HepG2 (cell line): ENCODE measurements around the gene CDK5RAP2. TPM values are rescaled to one million over a fixed set of nuclear protein-coding genes. Genes with fewer than 3 reads are reported as not detected.
A peak's percentile ranks its signal among the peaks of the same experiment; 100 is the strongest.

Experiments
- CENPT ChIP-seq: sonication (generic); formaldehyde crosslinking; IDR thresholded peaks from 2 replicates; pipeline ENCODE4 v1.8.0; 2022; ENCODE audit warnings: low read depth, mild to moderate bottlenecking, moderate library complexity, missing genetic modification reagents
- GFI1 ChIP-seq: sonication (generic); formaldehyde crosslinking; IDR thresholded peaks from 2 replicates; pipeline ENCODE4 v1.5.0; 2020; ENCODE audit warnings: missing genetic modification reagents, mild to moderate bottlenecking, borderline replicate concordance
- HOXA5 ChIP-seq: sonication (generic); formaldehyde crosslinking; IDR thresholded peaks from 2 replicates; pipeline ENCODE4 v1.4.0; 2020; ENCODE audit warnings: missing genetic modification reagents
- KDM2A ChIP-seq: sonication (generic); formaldehyde crosslinking; IDR thresholded peaks from 2 replicates; pipeline ENCODE4 v1.4.0; 2020; ENCODE audit warnings: low read depth, missing genetic modification reagents, borderline replicate concordance
- KLF12 ChIP-seq: sonication (generic); formaldehyde crosslinking; IDR thresholded peaks from 2 replicates; pipeline ENCODE4 v1.4.0; 2020; ENCODE audit warnings: missing genetic modification reagents, borderline replicate concordance
- KMT2B ChIP-seq: IDR thresholded peaks from 2 replicates; pipeline ENCODE4 v1.6.1; 2016; ENCODE audit warnings: missing genetic modification reagents, missing compliant biosample characterization
- NCOA1 ChIP-seq: sonication (generic); formaldehyde crosslinking; IDR thresholded peaks from 2 replicates; pipeline ENCODE4 v1.9.0; 2021; ENCODE audit warnings: missing genetic modification reagents
- PTBP1 ChIP-seq: fragments of 200-400 bp; formaldehyde crosslinking; IDR thresholded peaks from 2 replicates; pipeline ENCODE4 v1.6.1; 2018; ENCODE audit warnings: low read length, low read depth; ENCODE audit not compliant: poor library complexity, severe bottlenecking
- RXRB ChIP-seq: IDR thresholded peaks from 2 replicates; pipeline ENCODE4 v1.6.1; 2016; ENCODE audit warnings: borderline replicate concordance, missing genetic modification reagents, missing compliant biosample characterization
- SP2 ChIP-seq: sonication (generic); formaldehyde crosslinking; IDR thresholded peaks from 2 replicates; pipeline ENCODE4 v1.5.1; 2020; ENCODE audit warnings: mild to moderate bottlenecking, missing genetic modification reagents
- THRA ChIP-seq: sonication (generic); formaldehyde crosslinking; IDR thresholded peaks from 2 replicates; pipeline ENCODE4 v1.4.0; 2020; ENCODE audit warnings: missing genetic modification reagents, borderline replicate concordance
- UBTF ChIP-seq: sonication (generic); formaldehyde crosslinking; IDR thresholded peaks from 2 replicates; pipeline ENCODE4 v1.4.0; 2020; ENCODE audit warnings: mild to moderate bottlenecking, missing genetic modification reagents
- YEATS2 ChIP-seq: sonication (generic); formaldehyde crosslinking; IDR thresholded peaks from 2 replicates; pipeline ENCODE4 v1.4.0; 2020; ENCODE audit warnings: missing genetic modification reagents, borderline replicate concordance
- ZNF256 ChIP-seq: sonication (generic); formaldehyde crosslinking; conservative IDR thresholded peaks from 2 replicates; pipeline ENCODE4 v1.4.0; 2020; ENCODE audit warnings: missing genetic modification reagents
- ZNF280D ChIP-seq: sonication (generic); formaldehyde crosslinking; IDR thresholded peaks from 2 replicates; pipeline ENCODE4 v1.5.1; 2020; ENCODE audit warnings: mild to moderate bottlenecking, missing genetic modification reagents
- polyA plus RNA-seq, 8 experiments: library from polyadenylated mRNA; depleted of rRNA in 3 of 8; stranded (reverse) in 7 of 8; unstranded in 1 of 8; fragments of >200 nt; fragmentation: Illumina TruSeq in 4 of 8; extraction: Trizol in 4 of 8; gene quantifications; 2 replicates each; pipeline versions ENCODE4 v1.2.1 to v1.2.3, GENCODE V29; 2011 to 2016; ENCODE audit warnings: low read depth in 4 of 8, missing spikeins in 1 of 8, mixed read lengths in 1 of 8; ENCODE audit not compliant: insufficient read depth in 1 of 8
- total RNA-seq, 5 experiments: library from RNA; depleted of rRNA; stranded (reverse); fragments of >200 nt; fragmentation: Illumina TruSeq; extraction: Trizol; gene quantifications; 2 replicates each; pipeline ENCODE4 v1.2.3, GENCODE V29; 2016; ENCODE audit warnings: low read depth in 1 of 5
- TF ChIP-seq, protein P1 (sequence below): sonication (generic); formaldehyde crosslinking; IDR thresholded peaks from 2 replicates; pipeline ENCODE4 v1.8.0; 2022; ENCODE audit warnings: missing genetic modification reagents, mild to moderate bottlenecking, moderate library complexity, borderline replicate concordance
- TF ChIP-seq, protein P2 (sequence below): IDR thresholded peaks from 2 replicates; pipeline ENCODE4 v1.6.1; 2016; ENCODE audit warnings: mild to moderate bottlenecking, missing biosample characterization, missing genetic modification reagents

Gene CDK5RAP2
- total and polyA plus RNA-seq, 2 of the 13 experiments (the other 11 are each of a cell fraction or from before 2014, with no cell fraction given): 31.8 to 42.2 TPM

DNA sequence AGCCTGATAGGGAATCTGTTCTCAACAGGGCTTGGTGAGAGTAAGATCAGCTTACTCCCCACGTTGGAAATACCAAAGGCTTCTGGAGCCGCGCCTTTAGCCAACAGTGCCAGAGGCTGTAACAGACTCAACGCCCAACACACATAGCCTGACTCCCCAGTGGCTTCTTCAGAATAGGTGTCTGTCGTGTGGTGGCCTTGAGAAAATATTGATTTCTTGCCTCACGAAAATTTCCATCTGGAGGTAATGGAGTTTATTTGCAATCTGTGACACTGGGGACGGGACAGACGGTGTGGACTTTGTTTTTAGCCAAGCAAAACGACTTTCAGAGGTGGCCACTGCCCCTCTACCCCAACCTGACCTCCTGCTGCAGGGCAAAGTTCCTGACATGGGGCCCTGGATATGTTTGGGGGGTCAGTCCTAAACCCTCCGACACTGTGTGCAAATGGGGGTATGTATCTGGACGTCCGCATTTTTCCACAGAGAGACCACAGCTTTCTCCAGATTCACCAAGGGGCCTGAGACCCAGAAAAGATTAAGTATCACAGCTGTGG is 189.3 kb downstream of the CDK5RAP2 start (continued):
- TF ChIP-seq RXRB (CRISPR knock-in tag) (peak; percentile 62), ZNF280D (CRISPR knock-in tag) (peak; percentile 75; the same call in 1 of the 2 replicates), YEATS2 (CRISPR knock-in tag) (no peak), ZNF256 (CRISPR knock-in tag) (no peak), SP2 (CRISPR knock-in tag) (no peak), PTBP1 (no peak), HOXA5 (0 out of 2 replicates have a peak, but pooled peaks have one; percentile 35), KDM2A (CRISPR knock-in tag) (peak; percentile 8; the same call in 1 of the 2 replicates), KLF12 (CRISPR knock-in tag) (no peak), NCOA1 (CRISPR knock-in tag) (peak; percentile 67; the same call in 1 of the 2 replicates), GFI1 (CRISPR knock-in tag) (no peak), UBTF (peak; percentile 18; the same call in 1 of the 2 replicates), KMT2B (CRISPR knock-in tag) (no peak), CENPT (CRISPR knock-in tag) (no peak), THRA (CRISPR knock-in tag) (peak; percentile 74; the same call in 1 of the 2 replicates)
- TF ChIP-seq, protein P1, sequence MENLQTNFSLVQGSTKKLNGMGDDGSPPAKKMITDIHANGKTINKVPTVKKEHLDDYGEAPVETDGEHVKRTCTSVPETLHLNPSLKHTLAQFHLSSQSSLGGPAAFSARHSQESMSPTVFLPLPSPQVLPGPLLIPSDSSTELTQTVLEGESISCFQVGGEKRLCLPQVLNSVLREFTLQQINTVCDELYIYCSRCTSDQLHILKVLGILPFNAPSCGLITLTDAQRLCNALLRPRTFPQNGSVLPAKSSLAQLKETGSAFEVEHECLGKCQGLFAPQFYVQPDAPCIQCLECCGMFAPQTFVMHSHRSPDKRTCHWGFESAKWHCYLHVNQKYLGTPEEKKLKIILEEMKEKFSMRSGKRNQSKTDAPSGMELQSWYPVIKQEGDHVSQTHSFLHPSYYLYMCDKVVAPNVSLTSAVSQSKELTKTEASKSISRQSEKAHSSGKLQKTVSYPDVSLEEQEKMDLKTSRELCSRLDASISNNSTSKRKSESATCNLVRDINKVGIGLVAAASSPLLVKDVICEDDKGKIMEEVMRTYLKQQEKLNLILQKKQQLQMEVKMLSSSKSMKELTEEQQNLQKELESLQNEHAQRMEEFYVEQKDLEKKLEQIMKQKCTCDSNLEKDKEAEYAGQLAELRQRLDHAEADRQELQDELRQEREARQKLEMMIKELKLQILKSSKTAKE (CRISPR knock-in tag): no peak
- TF ChIP-seq, protein P2, sequence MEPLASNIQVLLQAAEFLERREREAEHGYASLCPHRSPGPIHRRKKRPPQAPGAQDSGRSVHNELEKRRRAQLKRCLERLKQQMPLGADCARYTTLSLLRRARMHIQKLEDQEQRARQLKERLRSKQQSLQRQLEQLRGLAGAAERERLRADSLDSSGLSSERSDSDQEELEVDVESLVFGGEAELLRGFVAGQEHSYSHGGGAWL: no peak
